Sigmoid colon (tissue), 7 donors: ENCODE measurements around the gene NCOR2. TPM values are rescaled to one million over a fixed set of nuclear protein-coding genes. Genes with fewer than 3 reads are reported as not detected.

Experiments used
- DNase-seq: peaks from one replicate; pipeline ENCODE4 v3.0.0-alpha.2; 2019
- H3K27ac ChIP-seq, 4 donors: fragments of 200-600 bp; sonication (generic); one replicate each; pipeline ENCODE4 v1.5.1; 2016 to 2019; ENCODE audit warnings: mild to moderate bottlenecking in 1 of 4
- H3K27me3 ChIP-seq, 3 donors: fragments of 200-600 bp; sonication (generic); one replicate each; pipeline ENCODE4 v1.5.1; 2019; ENCODE audit warnings: mild to moderate bottlenecking in 1 of 3
- H3K36me3 ChIP-seq, 4 donors: fragments of 200-600 bp; sonication (generic); one replicate each; pipeline ENCODE4 v1.5.1; 2016 to 2019
- H3K4me1 ChIP-seq, 4 donors: fragments of 200-600 bp; sonication (generic); one replicate each; pipeline ENCODE4 v1.5.1; 2017 to 2019
- H3K4me3 ChIP-seq, 4 donors: fragments of 200-600 bp; sonication (generic); one replicate each; pipeline ENCODE4 v1.5.1; 2017 to 2019; ENCODE audit warnings: mild to moderate bottlenecking in 2 of 4, moderate library complexity in 1 of 4
- H3K9me3 ChIP-seq, 4 donors: fragments of 200-600 bp in 3 of 4; sonication (generic) in 3 of 4; one replicate each; pipeline versions ENCODE4 v1.5.1 to v1.6.1; 2013 to 2019
- EP300 ChIP-seq, 4 donors: sonication (generic); formaldehyde crosslinking; IDR thresholded peaks; one replicate each; pipeline ENCODE4 v1.6.1; 2017; ENCODE audit warnings: antibody characterized with exemption in 4 of 4
- POLR2A ChIP-seq, 2 donors: fragments of 450-650 bp; IDR thresholded peaks; one replicate each; pipeline ENCODE4 v1.6.1; 2016; ENCODE audit warnings: antibody characterized with exemption in 2 of 2, mild to moderate bottlenecking in 2 of 2, moderate library complexity in 2 of 2
- POLR2AphosphoS5 ChIP-seq, 4 donors: sonication (generic); formaldehyde crosslinking; IDR thresholded peaks; one replicate each; pipeline ENCODE4 v1.6.1; 2017; ENCODE audit warnings: antibody characterized with exemption in 4 of 4
- WGBS, 2 donors: extraction: QIAGEN DNeasy Blood & Tissue Kit; methylation state at CpG; one replicate each; pipeline ENCODE4 v1.1.7; 2013; 5-methylcytosine and 5-hydroxymethylcytosine counted together
- intact Hi-C: fragments of 100-400 bp; cut with DNase I; formaldehyde crosslinking; loops from one replicate; pipeline ENCODE4 v1.15.1; 2023
- polyA plus RNA-seq, 3 donors: library from polyadenylated mRNA; stranded (reverse); fragments of 200-250 nt; gene quantifications; one replicate each; pipeline ENCODE4 v1.2.3, GENCODE V29; 2013
- total RNA-seq, 4 donors: library from RNA; depleted of rRNA; stranded (reverse); fragments of >200 nt; gene quantifications; one replicate each; pipeline ENCODE4 v1.1.0, GENCODE V29; 2016
- TF ChIP-seq, protein P1 (sequence below), 4 experiments: fragments of 450-650 bp in 3 of 4; fragments of 200-600 bp in 1 of 4; IDR thresholded peaks; one replicate each; pipeline ENCODE4 v1.5.1; 2016 to 2019; ENCODE audit warnings: antibody characterized with exemption in 4 of 4, mild to moderate bottlenecking in 3 of 4, moderate library complexity in 2 of 4
- donor health status: healthy with polysubstance abuse.
- donor health status: Bipolar disorder and iron deficiency.
- donor health status: healthy.

Gene NCOR2
- total and polyA plus RNA-seq, 7 donors, result 18.6 to 134 (median 47.9) TPM

DNA sequence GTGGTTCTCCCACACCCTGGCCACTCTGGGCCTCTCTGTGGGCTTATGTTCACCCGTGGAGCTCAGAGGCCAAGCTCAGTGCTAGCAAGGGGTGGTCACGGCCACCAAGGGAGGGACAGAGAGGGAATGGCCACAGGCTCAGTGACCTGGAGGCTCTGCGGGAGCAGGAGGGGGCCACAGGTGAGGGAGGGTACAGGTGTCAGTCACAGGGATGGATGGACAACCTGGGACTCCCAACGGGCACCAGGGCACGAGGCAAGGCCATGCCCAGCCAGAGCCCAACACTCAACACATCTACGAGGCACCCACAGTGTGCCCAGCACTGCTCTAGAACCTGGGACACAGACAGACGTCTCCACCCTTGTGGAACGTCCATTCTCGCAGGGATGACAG lies 11.3 kb downstream of the NCOR2 start:
- TF ChIP-seq, protein P1, sequence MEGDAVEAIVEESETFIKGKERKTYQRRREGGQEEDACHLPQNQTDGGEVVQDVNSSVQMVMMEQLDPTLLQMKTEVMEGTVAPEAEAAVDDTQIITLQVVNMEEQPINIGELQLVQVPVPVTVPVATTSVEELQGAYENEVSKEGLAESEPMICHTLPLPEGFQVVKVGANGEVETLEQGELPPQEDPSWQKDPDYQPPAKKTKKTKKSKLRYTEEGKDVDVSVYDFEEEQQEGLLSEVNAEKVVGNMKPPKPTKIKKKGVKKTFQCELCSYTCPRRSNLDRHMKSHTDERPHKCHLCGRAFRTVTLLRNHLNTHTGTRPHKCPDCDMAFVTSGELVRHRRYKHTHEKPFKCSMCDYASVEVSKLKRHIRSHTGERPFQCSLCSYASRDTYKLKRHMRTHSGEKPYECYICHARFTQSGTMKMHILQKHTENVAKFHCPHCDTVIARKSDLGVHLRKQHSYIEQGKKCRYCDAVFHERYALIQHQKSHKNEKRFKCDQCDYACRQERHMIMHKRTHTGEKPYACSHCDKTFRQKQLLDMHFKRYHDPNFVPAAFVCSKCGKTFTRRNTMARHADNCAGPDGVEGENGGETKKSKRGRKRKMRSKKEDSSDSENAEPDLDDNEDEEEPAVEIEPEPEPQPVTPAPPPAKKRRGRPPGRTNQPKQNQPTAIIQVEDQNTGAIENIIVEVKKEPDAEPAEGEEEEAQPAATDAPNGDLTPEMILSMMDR (IDR thresholded peaks at IDR 0.05), result no peak
- no peak for TF ChIP-seq POLR2AphosphoS5 (IDR thresholded peaks at IDR 0.05)
- no peak for TF ChIP-seq POLR2A (IDR thresholded peaks at IDR 0.05)
- no peak for TF ChIP-seq EP300 (IDR thresholded peaks at IDR 0.05)
- Histone ChIP-seq H3K27ac (peak overlapping the region in 1 of 4 donors; percentile 100), H3K27me3 (no peaks in the 10 kb centered on the region), H3K36me3 (no peaks in the 10 kb centered on the region), H3K4me1 (peaks cover 0 to 91% (median 83%) of the 10 kb centered on the region in 4 donors), H3K4me3 (no peak overlapping the region), H3K9me3 (no peaks in the 10 kb centered on the region)
- DNase-seq, result no peak
- WGBS, 2 donors, result 78 to 87% methylated on average over 9 of the region's 9 CpGs
- intact Hi-C loops, result no loop called here

DNA sequence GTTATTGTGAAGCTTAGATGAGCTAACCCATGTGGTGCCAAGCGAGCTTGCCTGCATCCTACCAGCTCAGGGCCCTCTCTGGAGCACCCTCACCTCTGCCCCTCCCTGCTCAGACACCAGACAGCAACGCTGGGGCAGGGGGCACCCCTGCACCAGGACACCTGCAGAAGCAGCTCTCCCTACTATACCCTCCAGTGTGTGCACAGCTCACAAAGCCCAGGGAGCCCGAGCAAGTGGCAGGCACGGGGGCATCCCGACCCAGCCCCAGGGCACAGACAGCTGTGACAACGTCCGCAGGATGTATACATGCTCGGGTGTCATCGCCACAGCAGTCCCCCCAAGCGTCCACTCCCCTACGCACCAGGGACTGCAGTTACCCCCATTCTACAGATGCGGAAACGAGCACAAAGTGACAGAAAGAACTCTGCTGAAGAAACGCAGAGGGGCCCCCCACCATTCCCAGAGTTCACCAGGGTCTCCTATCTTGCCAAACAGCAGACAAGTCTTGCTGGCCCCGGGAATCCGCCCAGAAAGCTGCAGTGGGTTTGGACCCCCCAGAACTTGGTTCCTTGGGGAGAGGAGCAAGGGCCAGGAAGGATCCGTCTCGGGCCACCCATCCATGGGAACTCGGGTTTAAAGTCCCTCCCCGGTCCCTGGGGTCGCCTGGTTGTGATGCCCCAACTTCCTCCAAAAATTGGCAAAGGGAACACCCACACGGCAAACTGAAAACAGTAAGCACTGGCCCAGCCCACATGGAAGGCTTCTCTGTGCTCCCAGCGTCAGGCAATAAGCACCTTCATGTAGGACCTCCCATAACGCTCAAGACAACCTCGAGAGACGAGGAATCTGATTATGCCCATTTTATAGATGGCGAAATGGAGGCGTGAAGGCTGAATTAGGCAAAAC lies 12.0 kb downstream of the NCOR2 start:
- Histone ChIP-seq H3K27ac (peak overlapping the region in 3 of 4 donors; percentile 20 to 100 (median 33)), H3K36me3 (no peaks in the 10 kb centered on the region), H3K4me3 (no peak overlapping the region), H3K27me3 (no peaks in the 10 kb centered on the region), H3K4me1 (peaks cover 0 to 91% (median 83%) of the 10 kb centered on the region in 4 donors), H3K9me3 (no peaks in the 10 kb centered on the region)
- intact Hi-C loops, result no loop called here
- TF ChIP-seq, protein P1 (IDR thresholded peaks at IDR 0.05), result no peak
- TF ChIP-seq POLR2AphosphoS5 (IDR thresholded peaks at IDR 0.05) (no peak), EP300 (IDR thresholded peaks at IDR 0.05) (no peak), POLR2A (IDR thresholded peaks at IDR 0.05) (no peak)
- WGBS, 2 donors, result 78 to 83% methylated on average over 28 of the region's 28 CpGs
- DNase-seq, result peak; percentile 56

DNA sequence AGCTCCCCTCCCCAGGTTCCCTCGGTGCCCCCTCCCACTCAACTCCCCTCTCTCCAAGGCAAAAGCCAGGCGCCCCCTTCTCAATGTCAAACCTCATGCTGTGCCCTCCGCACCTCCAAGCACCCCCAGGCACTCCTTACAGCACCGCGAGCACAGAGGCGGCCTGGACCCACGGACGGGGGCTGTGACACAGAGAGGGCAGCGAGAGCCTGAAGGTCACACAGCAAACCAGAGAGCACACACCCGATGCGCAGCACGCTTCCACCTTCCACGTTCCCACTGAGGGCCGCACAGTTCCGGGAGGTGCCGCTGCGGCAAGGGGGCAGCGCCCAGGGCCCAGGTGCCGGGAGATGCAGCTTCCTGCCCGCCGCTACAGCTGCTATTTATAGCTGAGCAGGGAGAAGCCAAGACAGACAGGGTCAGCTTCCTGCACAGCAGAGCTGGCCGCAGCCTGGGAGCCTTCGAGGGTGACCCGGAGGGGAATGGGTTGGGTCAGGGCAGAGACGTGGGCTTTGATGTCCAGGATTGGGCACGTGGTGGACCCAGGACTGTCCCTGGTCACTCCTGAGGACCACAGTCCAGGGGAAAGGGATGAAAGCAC lies 12.9 kb downstream of the NCOR2 start:
- Histone ChIP-seq H3K27ac (peak overlapping the region in 3 of 4 donors; percentile 20 to 52 (median 33)), H3K27me3 (no peaks in the 10 kb centered on the region), H3K9me3 (no peaks in the 10 kb centered on the region), H3K4me3 (no peak overlapping the region), H3K36me3 (no peaks in the 10 kb centered on the region), H3K4me1 (peaks cover 0 to 94% (median 88%) of the 10 kb centered on the region in 4 donors)
- peak; percentile 57 for DNase-seq
- TF ChIP-seq POLR2A (IDR thresholded peaks at IDR 0.05), result no peak
- no peak for TF ChIP-seq EP300 (IDR thresholded peaks at IDR 0.05)
- TF ChIP-seq, protein P1 (IDR thresholded peaks at IDR 0.05), result no peak
- no peak for TF ChIP-seq POLR2AphosphoS5 (IDR thresholded peaks at IDR 0.05)
- intact Hi-C loops, result no loop called here
- 53 to 84% methylated on average over 26 of the region's 26 CpGs for WGBS, 2 donors

DNA sequence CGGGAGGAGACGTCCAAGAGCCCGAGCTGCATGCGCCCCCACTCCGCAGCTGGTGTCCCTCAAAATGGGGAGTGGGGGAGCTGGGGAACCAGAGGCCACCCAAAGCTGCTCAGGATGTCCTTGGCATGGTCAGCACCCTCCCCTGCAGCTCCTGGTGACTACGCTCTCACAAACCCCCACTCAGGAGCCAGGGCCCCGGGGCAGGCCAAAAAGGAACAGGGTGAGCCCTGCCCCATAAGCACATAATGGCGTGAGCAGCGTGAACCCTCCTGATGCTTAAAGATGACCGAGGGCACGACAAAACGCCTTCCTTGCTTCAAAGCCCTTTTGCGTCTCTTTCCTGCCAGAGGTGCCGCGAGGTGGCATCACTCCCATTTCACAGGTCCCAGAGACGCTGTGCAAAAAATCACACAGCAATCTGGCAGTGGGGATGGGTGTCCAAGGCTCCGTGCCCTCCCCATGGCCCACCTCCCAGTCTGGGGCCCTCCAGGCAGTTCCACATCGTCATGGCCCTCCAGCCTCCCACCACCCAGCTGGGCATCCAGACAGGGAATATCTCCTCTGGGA lies 13.5 kb downstream of the NCOR2 start:
- Histone ChIP-seq H3K36me3 (no peaks in the 10 kb centered on the region), H3K9me3 (no peaks in the 10 kb centered on the region), H3K4me1 (peaks cover 0 to 99% (median 93%) of the 10 kb centered on the region in 4 donors), H3K27me3 (no peaks in the 10 kb centered on the region), H3K4me3 (no peak overlapping the region), H3K27ac (peak overlapping the region; percentile 12 to 52 (median 26))
- intact Hi-C loops, result no loop called here
- peak; percentile 63 for DNase-seq
- 87 to 92% methylated on average over 18 of the region's 18 CpGs for WGBS, 2 donors
- TF ChIP-seq POLR2AphosphoS5 (IDR thresholded peaks at IDR 0.05) (no peak), POLR2A (IDR thresholded peaks at IDR 0.05) (no peak), EP300 (IDR thresholded peaks at IDR 0.05) (no peak)
- TF ChIP-seq, protein P1 (IDR thresholded peaks at IDR 0.05), result no peak
